CD14-positive monocyte (primary cell): ENCODE data around the gene NCMAP. TPM values are rescaled to one million over a fixed set of nuclear protein-coding genes. Genes with fewer than 3 reads are reported as not detected.

Experiments used
- DNase-seq, 3 donors: peaks; one replicate each; pipeline ENCODE4 v3.0.0-alpha.2; 2011 to 2022
- H2AFZ ChIP-seq: 2 replicates; pipeline ENCODE4 v1.6.0; 2012; ENCODE audit warnings: mild to moderate bottlenecking, low read depth, low read length, inconsistent platforms; ENCODE audit not compliant: insufficient read depth, poor library complexity, severe bottlenecking
- H3K27ac ChIP-seq, 2 donors: 1 replicate in 1 of 2; 2 replicates in 1 of 2; pipeline ENCODE4 v1.5.1; 2012 to 2013; ENCODE audit warnings: low read length in 2 of 2, control low read depth in 1 of 2, inconsistent platforms in 1 of 2, low read depth in 1 of 2, mild to moderate bottlenecking in 1 of 2
- H3K27me3 ChIP-seq, 2 donors: one replicate each; pipeline versions ENCODE4 v1.6.0 to v1.6.1; 2011 to 2013; ENCODE audit warnings: low read length in 2 of 2; ENCODE audit not compliant: control insufficient read depth in 2 of 2, insufficient read depth in 2 of 2
- H3K36me3 ChIP-seq, 2 donors: replicated peaks in 1 of 2; 1 replicate in 1 of 2; 2 replicates in 1 of 2; pipeline versions ENCODE4 v1.5.1 to v1.6.1; 2012 to 2013; ENCODE audit warnings: low read length in 2 of 2, control low read depth in 1 of 2, inconsistent platforms in 1 of 2, mild to moderate bottlenecking in 1 of 2; ENCODE audit not compliant: insufficient read depth in 2 of 2, control insufficient read depth in 1 of 2
- H3K4me1 ChIP-seq, 2 donors: 1 replicate in 1 of 2; 2 replicates in 1 of 2; pipeline versions ENCODE4 v1.5.1 to v1.6.1; 2012 to 2013; ENCODE audit warnings: low read length in 2 of 2, control low read depth in 1 of 2, inconsistent platforms in 1 of 2, mild to moderate bottlenecking in 1 of 2, moderate library complexity in 1 of 2; ENCODE audit not compliant: insufficient read depth in 2 of 2, control insufficient read depth in 1 of 2
- H3K4me2 ChIP-seq: replicated peaks from 2 replicates; pipeline ENCODE3; 2012; ENCODE audit warnings: low read length, moderate library complexity, mild to moderate bottlenecking; ENCODE audit not compliant: poor library complexity, severe bottlenecking; ENCODE audit errors: extremely low read depth
- H3K4me3 ChIP-seq, 3 experiments: fragments of 200-600 bp in 1 of 3; sonication (generic) in 1 of 3; replicated peaks in 1 of 3; 1 replicate in 2 of 3; 2 replicates in 1 of 3; pipeline ENCODE4 v1.5.1; 2011 to 2013; ENCODE audit warnings: low read length in 3 of 3, mild to moderate bottlenecking in 3 of 3, control low read depth in 2 of 3, low read depth in 2 of 3, inconsistent platforms in 1 of 3, moderate library complexity in 1 of 3
- H3K79me2 ChIP-seq: 2 replicates; pipeline ENCODE4 v1.6.0; 2012; ENCODE audit warnings: mild to moderate bottlenecking, control low read depth, inconsistent platforms, low read length, moderate library complexity; ENCODE audit not compliant: insufficient read depth
- H3K9ac ChIP-seq: 2 replicates; pipeline ENCODE4 v1.6.0; 2017; ENCODE audit warnings: low read length, mild to moderate bottlenecking; ENCODE audit not compliant: insufficient read depth, poor library complexity, severe bottlenecking
- H3K9me3 ChIP-seq, 2 donors: replicated peaks in 1 of 2; 1 replicate in 1 of 2; 2 replicates in 1 of 2; pipeline versions ENCODE4 v1.5.1 to v1.6.1; 2012 to 2013; ENCODE audit warnings: low read length in 2 of 2, control low read depth in 1 of 2; ENCODE audit not compliant: control insufficient read depth in 1 of 2, insufficient read depth in 1 of 2
- H4K20me1 ChIP-seq: 2 replicates; pipeline ENCODE4 v1.6.0; 2012; ENCODE audit warnings: mild to moderate bottlenecking, low read length, control low read depth, moderate library complexity; ENCODE audit not compliant: insufficient read depth
- H3K27ac Mint-ChIP-seq, 7 donors: one replicate each; pipeline ENCODE4 v1.8.0; 2020; ENCODE audit warnings: mild to moderate bottlenecking in 7 of 7, mixed read lengths in 7 of 7, moderate library complexity in 6 of 7, inconsistent platforms in 2 of 7
- H3K27me3 Mint-ChIP-seq, 3 donors: one replicate each; pipeline ENCODE4 v1.8.0; 2021 to 2022; ENCODE audit warnings: low read depth in 3 of 3, mild to moderate bottlenecking in 3 of 3, mixed read lengths in 3 of 3, moderate library complexity in 3 of 3, inconsistent platforms in 1 of 3
- H3K36me3 Mint-ChIP-seq, 2 donors: one replicate each; pipeline ENCODE4 v1.8.0; 2020; ENCODE audit warnings: mixed read lengths in 2 of 2, inconsistent platforms in 1 of 2, mild to moderate bottlenecking in 1 of 2
- H3K4me1 Mint-ChIP-seq: one replicate; pipeline ENCODE4 v1.8.0; 2020; ENCODE audit warnings: mild to moderate bottlenecking, mixed read lengths
- H3K4me3 Mint-ChIP-seq, 2 donors: one replicate each; pipeline ENCODE4 v1.8.0; 2020; ENCODE audit warnings: mild to moderate bottlenecking in 2 of 2, mixed read lengths in 2 of 2, moderate library complexity in 1 of 2
- H3K9me3 Mint-ChIP-seq, 7 donors: one replicate each; pipeline ENCODE4 v1.8.0; 2020 to 2022; ENCODE audit warnings: mixed read lengths in 7 of 7, mild to moderate bottlenecking in 6 of 7, moderate library complexity in 6 of 7, inconsistent platforms in 2 of 7
- CTCF ChIP-seq: fragments of 200-600 bp; IDR thresholded peaks from one replicate; pipeline ENCODE4 v1.8.0; 2022; ENCODE audit warnings: antibody characterized with exemption, mild to moderate bottlenecking
- WGBS: methylation state at CpG from one replicate; pipeline ENCODE4 v1.1.5; 2013; ENCODE audit warnings: missing lambda C conversion rate; ENCODE audit not compliant: insufficient coverage; 5-methylcytosine and 5-hydroxymethylcytosine counted together
- intact Hi-C, 2 donors: fragments of 100-400 bp; cut with micrococcal nuclease; formaldehyde crosslinking; loops; one replicate each; pipeline versions ENCODE4 v1.15.0 to v1.15.1; 2023
- polyA plus RNA-seq, 3 donors: library from polyadenylated mRNA; depleted of rRNA in 1 of 3; unstranded in 2 of 3; stranded (reverse) in 1 of 3; fragments of 300-500 nt in 2 of 3; fragments of >200 nt in 1 of 3; fragmentation: Illumina TruSeq in 2 of 3; gene quantifications; 1 replicate in 2 of 3; 2 replicates in 1 of 3; pipeline ENCODE4 v1.2.3, GENCODE V29; 2012 to 2021

Gene NCMAP
- polyA plus RNA-seq, 3 donors = not detected

- Mint-ChIP-seq H3K27me3 (peaks cover 0 to 3% (median 2%) of the 10 kb centered on the region in 3 donors), H3K27ac (no peak overlapping the region), H3K36me3 (peaks cover 21 to 32% of the 10 kb centered on the region in 2 donors), H3K4me1 (peaks cover 17% of the 10 kb centered on the region), H3K4me3 (no peak overlapping the region), H3K9me3 (no peaks in the 10 kb centered on the region)
- Histone ChIP-seq H3K36me3 (peaks cover 0 to 27% of the 10 kb centered on the region in 2 donors), H3K27ac (no peak overlapping the region), H3K4me1 (peaks cover 4 to 7% of the 10 kb centered on the region in 2 donors), H3K9me3 (no peaks in the 10 kb centered on the region), H3K27me3 (no peaks in the 10 kb centered on the region), H3K79me2 (no peaks in the 10 kb centered on the region), H3K4me2 (no peak overlapping the region), H4K20me1 (no peaks in the 10 kb centered on the region), H3K9ac (no peak overlapping the region), H3K4me3 (no peak overlapping the region), H2AFZ (no peak overlapping the region)
- peak; percentile 18 to 54 (median 18) for DNase-seq
- intact Hi-C loops = no loop called here
- 0% methylated on average over 1 of the region's 7 CpGs for WGBS
- TF ChIP-seq CTCF = no peak
Observed at GRCh38 chr1:24540906-24541710, 14.8 kb upstream of the NCMAP start.

GRCh38 chr1:24541711-24542346 lies 14.1 kb upstream of the NCMAP start:
- H3K9me3 Mint-ChIP-seq = no peaks in the 10 kb centered on the region
- Histone ChIP-seq H3K27me3 (no peaks in the 10 kb centered on the region), H3K9ac (no peak overlapping the region), H3K79me2 (no peaks in the 10 kb centered on the region), H3K27ac (no peak overlapping the region), H3K4me1 (no peaks in the 10 kb centered on the region), H3K9me3 (no peaks in the 10 kb centered on the region), H3K36me3 (peaks cover 0 to 20% of the 10 kb centered on the region in 2 donors), H3K4me2 (no peak overlapping the region), H4K20me1 (no peaks in the 10 kb centered on the region), H3K4me3 (no peak overlapping the region), H2AFZ (no peak overlapping the region)
- no peak for DNase-seq
- peaks cover 9% of the 10 kb centered on the region for H3K4me1 Mint-ChIP-seq
- no peak overlapping the region for H3K4me3 Mint-ChIP-seq
- WGBS = 71% methylated on average over 6 of the region's 8 CpGs
- H3K27ac Mint-ChIP-seq = no peak overlapping the region
- intact Hi-C loops = no loop called here
- TF ChIP-seq CTCF = peak; percentile 51
- peaks cover 0 to 4% (median 3%) of the 10 kb centered on the region in 3 donors for H3K27me3 Mint-ChIP-seq
- H3K36me3 Mint-ChIP-seq = peaks cover 18 to 25% of the 10 kb centered on the region in 2 donors
